HG03439 (cell line): ENCODE measurements around the gene PXDN.
"Not testable (repeated sequence)": the region's sequence is repeated elsewhere in the genome, so short reads cannot be mapped to it uniquely, and the experiment has no call there.

ENCODE experiments used
- ATAC-seq: cut with Tn5 transposase; IDR thresholded peaks from one replicate; pipeline ENCODE4 v1.9.1; 2021; ENCODE audit warnings: mild to moderate bottlenecking, moderate library complexity; ENCODE audit not compliant: unreplicated experiment

The PXDN gene

DNA sequence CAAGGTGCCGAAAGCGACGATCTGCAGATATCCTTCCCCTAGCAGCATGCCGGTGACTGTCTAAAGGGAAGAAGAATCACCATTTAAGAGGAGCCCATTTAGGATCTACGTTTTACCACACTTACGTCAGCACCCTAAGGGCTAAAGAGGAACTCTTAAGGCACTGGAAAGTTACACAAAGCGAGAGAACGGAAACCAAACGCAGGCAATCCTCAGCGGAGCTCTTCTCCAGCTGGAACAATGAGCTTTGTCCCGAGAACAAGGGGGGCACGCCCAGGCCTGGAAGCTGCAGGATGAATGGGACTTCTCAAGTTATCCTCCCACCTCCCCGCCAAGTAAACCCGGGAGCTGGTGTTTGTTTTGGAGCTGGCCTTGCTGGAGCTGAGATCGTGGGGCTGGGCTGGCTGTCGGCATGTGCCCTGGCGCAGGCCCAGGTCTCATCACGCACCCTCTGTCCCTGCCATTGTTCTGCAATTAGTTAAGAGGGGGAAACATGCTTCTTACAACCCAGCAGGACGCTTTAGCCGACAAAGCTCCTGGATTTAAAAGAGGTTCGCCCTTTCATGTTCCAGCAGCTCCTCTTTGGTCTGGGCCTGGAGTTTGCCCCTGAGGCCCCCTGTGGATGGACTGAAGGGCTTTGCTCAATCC, 36.4 kb downstream of the PXDN start:
- no peak for ATAC-seq

DNA sequence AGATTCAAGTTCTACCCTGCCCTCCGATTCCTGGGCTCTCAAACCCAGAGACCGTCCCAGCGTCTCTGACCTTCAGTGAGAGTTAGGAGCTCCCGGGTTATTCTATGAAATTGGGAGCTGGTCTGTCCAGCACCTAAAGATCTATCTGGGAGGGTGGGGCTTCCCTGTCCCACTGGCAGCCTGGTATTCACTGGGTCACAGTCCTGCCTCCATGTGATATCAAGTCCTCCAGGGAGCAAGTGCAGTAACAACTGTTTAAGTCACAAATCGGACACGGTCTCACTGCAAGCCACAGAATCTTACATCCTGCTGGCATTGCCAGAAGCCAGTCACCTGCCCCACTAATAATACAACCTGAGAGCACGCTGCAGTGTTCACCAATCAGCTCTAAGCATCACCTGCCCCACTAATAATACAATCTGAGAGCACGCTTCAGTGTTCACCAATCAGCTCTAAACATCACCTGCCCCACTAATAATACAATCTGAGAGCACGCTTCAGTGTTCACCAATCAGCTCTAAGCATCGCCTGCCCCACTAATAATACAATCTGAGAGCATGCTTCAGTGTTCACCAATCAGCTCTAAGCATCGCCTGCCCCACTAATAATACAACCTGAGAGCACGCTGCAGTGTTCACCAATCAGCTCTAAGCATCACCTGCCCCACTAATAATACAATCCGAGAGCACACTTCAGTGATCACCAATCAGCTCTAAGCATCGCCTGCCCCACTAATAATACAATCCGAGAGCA, 38.0 kb downstream of the PXDN start:
- not testable (repeated sequence) for ATAC-seq

DNA sequence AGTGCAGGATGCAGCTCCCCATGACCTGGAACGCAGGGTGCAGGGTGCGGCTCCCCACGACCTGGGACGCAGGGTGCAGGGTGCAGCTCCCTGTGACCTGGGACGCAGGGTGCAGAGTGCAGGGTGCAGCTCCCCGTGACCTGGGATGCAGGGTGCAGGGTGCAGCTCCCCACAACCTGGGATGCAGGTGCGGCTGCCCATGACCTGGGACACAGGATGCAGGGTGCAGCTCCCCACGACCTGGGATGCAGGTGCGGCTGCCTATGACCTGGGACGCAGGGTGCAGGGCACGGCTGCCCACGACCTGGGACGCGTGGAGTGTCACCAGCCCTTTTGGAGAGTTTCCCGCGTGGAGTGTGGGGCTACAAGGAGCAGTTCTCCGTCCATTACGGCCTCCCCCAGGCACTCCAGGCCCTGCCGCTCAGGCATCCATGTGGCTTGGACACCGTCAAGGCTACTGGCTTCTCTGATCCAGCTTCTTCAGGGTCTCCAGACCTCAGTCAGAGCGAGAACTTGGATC, 38.7 kb downstream of the PXDN start:
- ATAC-seq = no peak

DNA sequence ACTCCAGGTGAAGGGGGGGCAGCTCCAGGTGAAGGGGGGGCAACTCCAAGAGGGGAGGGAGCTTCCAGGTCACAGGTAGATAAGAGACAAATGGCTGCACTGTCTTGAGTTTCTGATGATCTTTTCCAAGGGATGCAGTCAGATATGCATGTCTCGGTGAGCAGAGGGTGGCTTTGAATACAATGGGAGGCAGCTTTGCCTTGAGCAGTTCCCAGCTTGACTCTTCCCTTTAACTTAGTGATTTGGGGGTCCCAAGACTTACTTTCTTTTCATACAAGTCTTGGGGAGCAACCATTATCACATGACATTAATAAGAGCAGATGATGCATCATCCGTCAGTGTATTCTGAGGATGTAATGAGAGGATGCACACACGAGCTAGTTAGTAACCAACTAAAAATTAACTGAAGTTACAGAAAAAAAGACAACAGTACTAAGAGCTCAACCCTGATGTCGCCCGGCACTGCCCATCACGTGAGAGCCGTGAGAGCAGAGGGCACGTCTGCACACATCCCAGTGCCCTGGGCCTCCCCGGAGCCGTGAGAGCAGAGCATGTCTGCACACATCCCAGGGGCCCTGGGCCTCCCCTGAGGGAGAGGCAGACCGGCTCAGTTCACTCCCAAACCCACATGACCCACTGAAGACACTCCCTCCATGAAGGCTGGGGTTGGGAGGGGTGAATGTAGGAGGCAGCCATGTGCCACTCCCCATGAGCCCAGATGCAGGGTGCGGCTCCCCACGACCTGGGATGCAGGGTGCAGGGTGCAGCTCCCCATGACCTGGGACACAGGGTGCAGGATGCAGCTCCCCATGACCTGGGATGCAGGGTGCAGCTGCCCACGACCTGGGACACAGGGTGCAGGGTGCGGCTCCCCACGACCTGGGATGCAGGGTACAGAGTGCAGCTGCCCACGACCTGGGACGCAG, 39.4 kb downstream of the PXDN start:
- no peak for ATAC-seq

DNA sequence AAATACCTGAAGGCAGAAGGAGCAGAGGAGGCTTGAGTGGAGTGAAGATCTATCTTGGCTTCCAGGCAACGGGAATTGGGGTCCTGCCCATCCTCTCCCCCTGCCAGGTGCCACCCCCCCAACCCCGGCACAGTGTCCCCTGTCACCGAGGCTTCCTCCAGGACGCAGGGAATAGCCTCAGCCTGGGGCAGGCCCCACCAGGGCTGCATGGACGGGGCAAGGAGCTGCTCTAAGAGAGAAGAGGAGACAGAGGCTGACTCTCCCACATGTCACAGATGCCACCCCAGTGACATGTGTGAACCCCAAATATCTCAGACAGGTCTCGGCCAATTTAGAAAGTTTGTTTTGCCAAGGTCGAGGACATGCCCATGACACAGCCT, 42.1 kb downstream of the PXDN start:
- no peak for ATAC-seq

DNA sequence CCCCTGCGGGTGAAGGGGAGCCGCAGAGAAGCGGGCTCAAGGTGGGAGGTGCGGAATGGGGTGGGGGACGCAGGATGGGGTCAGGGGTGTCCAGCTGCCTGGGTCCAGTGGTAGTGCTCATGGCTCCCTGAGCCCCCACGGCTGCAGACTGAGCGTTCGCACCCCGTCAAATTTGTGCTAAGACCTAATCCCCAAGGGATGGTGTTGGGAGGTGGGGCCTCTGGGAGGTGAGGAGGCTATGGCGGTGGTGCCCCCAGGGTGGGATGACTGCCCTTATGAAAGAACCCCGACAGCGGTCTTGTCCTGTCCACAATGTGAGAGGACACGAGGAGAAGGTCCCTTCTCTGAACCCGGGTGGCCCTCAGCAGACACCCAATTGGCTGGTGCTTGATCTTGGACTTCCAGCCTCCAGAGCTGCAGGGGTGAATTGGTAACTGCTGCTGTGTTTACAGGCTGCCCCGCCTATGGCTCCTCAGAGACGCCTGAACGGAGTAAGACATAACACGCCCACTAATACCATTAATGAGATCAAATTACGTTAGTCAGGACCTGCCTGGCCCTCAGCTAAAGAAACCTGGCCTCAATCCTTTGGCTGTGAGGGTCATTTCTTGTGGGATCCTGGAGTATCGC, 42.6 kb downstream of the PXDN start:
- ATAC-seq = no peak

DNA sequence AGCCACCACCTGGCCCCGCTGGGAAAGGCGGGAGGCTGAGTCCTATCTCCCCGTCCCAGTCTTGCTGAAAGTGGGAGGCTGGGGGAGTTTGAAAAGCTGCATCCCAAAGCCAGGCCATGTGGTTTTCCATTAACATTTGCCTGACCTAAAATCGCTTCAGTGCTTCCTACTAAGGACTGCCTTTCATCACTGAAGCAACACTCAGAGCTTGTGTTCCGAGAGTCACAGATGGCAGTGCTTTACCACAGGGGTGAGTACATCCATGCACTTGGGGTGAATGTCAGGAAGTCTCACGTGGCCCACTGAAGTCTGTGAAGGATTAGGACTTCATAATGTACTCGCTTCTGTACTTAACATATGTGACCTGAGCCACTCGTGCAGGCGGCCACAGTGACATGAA, 43.3 kb downstream of the PXDN start:
- no peak for ATAC-seq

DNA sequence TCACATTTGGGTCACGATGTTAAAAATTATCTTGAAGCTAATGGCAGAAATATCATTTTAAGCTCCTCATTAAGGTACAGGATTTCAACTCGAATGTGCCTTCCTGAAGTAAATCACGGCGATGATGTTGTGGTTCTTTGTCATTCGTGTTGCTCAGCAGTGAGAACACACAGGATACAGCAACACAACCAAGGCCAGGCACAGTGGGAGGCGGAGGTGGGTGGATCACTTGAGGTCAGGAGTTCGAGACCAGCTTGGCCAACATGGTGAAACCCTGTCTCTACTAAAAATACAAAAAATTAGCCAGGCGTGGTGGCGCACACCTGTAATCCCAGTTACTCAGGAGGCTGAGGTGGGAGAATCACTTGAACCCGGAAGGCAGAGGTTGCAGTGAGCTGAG, 43.9 kb downstream of the PXDN start:
- ATAC-seq = not testable (repeated sequence)

DNA sequence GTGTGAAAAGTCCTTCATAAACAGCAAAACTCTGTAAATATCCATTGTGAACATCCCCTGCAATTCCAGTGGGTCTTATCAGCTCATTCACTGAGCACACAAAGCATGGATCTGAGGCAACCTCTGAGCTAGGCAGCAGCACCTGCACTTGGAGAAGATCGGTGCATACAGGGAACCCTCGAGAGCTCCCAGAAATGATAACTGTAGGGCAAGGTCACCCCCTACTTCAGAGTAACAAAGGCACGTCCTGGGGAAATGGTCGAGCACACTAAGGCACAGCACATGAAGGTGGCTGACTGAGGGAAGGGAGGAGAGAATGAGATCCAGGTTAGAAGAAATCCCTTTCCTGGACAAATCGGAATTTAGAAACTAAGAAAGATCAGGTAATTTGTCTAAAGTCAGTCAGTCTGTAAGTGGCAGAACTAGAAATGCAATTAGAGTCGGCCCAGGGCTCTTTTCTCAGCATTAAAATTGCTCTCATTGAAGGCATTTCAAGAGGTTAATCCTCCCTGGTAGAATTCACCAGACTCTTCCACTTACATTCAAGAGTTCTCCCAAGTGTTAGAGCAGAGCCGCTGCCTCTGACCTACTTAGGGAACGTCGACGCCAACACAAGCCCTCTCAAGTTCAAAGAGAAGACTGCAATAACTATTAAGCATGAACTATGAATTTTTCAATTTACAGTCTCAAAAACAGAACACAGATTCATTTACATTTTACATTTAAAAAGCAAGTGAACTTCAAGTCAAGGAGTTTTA, 45.9 kb downstream of the PXDN start:
- no peak for ATAC-seq

DNA sequence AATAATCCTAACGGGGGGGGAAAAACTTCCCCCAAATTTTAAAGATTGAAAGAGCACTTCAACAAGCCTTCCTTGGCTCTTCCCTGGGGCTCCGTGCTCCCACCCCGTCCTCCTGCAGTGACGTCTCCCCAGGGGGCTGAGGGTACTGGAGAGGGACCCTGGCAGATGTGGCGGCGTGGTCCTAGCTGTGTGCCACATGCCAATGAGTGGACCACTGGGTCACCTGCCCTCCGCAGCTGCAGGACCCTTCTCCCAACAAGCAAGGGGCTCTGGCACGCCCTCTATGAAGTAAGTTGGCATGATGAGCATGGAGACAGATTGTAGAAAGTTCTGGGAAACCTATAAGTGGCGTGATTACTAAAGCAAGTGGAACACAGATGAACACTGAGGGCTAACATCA, 46.7 kb downstream of the PXDN start:
- ATAC-seq = no peak

DNA sequence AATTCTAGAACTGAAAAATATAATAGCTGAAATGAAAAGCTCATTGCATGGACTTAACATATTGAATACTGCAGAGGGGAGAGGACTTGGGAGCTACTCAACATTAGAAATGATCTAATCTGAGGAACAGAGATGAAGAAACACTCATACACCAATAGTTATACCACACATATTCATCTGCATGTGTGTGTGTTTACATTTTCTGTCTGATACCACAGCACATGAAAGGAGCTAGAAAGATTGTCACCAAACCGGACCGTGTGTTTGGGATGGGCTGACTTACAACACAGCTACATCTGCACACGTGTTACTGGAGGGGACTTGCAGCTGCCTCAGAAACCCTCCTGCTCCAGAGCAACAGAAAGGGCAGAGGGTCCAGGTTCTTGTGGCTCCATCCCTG, 47.8 kb downstream of the PXDN start:
- no peak for ATAC-seq

DNA sequence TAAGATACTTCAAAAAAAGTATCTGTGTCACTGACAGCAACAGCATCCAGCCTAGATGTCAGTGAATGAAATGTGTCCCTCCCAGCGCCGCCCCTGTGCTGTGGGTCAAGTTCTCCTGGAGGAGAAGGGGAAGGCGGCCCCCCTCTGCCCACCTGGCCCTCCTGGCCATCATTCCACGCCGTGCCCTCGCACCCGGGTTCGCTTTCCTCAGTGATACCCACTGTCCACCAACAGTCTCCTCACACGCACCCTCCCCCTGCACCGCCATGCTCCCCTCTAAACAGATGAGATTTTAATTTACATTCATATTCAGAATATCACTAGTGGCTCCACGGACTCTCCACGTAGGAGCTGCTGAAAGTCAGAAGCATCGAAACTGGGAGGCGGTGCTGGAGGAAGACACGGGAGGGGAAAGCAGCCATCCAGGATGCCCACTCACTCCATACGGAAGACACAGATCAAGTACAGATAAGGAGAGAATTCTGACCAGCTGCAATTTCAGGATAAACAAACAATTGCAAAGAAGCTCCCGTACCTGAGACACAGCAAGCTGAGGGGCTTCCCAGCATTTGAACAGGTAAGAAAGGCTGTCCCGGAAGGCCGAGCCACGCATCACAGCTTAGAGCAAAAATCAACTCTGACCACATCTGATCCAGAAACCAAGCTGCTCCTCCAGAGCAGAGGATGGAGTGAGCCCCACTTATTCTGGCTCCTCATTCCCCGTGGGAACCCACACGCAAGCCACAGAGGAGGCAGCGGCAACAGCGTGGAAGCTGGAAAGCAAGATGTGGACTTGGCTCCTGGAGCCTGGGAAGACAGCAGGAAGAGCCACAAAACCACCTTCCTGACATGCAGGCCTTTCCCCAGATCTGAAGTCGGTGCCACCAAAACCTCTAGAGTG, 49.7 kb downstream of the PXDN start:
- ATAC-seq = no peak

DNA sequence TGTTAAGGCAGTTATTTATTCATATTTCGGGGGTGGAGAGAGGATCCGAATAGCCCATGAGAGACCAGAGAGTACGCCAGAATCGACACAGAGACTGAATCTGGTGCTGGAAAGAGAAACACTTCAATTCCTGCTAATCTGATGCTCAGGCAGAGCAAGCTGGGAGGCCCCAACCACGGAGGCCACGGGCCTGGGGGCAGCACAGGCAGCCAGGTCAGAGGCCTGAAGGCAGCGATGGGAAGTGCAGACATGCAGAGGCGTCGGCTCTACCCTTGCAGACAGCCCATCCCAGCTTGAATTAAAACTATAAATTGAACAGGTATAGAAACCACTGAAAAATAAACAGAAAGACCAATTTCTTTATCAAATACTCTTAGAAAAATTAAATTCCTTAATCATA, 50.6 kb downstream of the PXDN start:
- no peak for ATAC-seq

DNA sequence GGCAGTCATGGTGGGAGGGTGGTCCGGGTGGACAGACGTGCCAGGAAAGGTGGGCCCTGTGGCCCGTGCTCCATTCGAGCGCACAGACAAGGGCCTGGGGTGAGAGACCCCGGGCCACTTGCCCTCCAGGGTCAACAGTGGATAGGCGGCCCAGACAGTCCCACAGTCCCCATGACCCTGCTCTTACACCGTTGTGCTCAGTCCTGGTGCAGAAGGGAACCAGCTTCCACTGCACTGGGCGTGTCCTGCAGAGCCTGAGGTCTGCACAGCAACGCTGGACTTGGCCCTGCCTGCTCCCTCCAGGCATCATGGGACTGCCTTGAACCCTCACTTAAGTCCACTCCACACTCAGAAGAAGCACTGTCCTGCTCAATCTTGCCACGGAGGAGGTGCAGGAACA, 52.0 kb downstream of the PXDN start:
- ATAC-seq = no peak

DNA sequence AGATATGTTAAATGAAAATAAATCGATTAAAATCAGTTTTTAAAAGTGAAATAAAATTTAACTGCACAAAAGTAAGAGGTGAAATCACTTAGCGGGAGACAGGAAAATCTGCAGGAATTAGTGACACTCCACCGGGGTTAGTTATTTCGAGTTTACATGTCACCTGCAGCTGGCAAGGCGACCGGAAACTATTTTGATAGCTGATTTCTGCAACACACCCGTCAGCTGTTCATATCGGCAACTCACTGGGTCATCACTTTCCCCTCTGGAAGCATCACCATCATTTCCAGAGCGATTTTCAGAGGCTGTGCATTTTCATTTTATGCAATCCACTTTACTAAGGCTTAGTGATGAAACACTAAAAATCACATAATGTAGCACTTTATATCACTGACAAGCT, 52.9 kb downstream of the PXDN start:
- ATAC-seq = no peak

DNA sequence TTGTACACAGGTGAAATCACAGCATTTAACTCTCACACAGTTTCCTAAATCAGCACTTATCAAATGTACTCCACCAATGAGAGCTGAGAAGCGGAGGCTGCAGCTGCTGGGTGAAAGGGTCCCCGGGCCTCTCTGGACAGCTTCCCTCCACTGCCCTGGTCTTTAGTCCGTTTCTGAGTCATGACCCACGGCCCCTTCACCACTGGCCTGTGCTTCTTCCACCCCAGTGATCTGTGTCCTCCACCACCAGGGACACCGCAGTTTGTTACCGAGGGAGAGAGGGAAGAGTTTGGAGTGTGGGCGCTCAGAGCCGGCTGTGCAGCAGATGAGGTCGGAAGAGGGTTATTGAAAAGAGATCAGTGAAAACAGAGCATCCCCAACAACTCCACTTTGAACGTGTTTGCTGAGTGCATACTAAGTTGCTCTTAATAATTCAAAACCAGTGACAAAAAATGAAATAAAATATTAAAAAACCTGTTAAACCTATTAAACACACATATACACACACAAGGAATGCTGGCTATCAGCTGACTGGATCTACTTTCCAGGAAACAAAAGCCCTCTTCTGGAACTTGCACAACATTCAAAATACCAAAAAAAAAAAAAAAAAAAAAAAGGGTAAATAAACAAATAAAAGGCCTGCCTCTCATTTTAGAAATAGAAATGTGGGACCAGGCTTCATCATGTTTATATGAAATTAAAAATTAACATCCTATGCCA, 54.1 kb downstream of the PXDN start:
- no peak for ATAC-seq

DNA sequence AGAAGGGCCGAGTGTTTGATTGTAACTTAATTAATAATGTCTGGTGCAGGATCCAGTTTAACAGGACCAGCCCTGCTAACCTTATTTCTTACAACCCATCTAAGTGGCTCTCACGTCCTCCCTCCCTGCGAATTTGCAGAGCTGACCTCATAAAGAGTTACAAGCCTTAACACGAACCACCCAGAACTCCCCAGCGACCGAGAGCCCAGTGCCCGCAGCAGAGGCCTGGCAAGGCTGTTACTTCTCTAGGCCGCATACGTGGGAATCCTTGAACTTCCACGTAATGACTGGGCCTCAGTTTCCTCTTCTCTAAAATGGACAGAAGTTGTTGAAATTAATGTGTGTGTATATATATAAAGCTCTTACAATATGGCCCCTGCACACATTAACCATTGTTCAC, 55.5 kb downstream of the PXDN start:
- no peak for ATAC-seq

DNA sequence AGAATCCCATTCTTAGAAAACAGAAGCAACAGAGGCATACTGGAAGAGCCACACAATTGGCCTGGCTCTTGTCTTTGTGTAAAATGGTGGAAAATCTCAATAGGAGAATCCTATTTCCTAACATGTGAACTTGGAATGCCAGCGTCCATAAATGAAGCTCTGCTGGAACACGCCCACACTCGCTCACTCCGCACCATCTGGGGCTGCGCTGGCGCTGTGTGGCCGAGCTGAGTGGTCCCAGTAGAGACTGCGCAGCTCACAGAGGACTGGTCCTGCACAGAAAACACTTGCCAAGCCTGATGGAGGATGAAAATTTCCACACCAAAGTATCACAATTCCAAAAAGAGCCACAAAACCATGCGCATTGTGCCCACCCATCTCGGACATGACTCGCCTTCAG, 56.2 kb downstream of the PXDN start:
- no peak for ATAC-seq

DNA sequence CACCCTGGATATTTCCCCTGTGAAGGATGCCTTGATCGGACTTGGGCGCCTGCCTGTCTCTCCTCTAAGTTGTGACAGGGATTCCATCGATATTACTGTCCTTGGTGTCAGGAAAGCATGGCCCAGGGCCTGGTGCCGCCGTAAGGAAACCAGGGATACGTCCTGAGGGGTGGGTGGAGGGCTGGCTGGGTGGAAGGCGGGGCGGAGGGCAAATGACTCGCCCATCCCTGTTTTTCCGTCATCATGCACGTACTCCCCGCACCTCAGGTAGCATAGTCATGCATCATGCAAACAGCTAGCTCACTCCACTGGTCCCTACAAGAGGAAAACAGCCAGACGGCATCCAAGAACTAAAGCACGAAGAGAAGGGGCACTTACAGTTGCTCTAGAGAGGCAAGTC, 57.1 kb downstream of the PXDN start:
- ATAC-seq = no peak
